ENCODE results near the gene ZSWIM3. TPM values are rescaled to one million over a fixed set of nuclear protein-coding genes. Genes with fewer than 3 reads are reported as not detected.

Gene ZSWIM3
- total and polyA plus RNA-seq, 2 of the 13 experiments (the other 11 are each of a cell fraction or from before 2014, with no cell fraction given): 5.2 to 5.8 TPM

GRCh38 chr20:45857114-45857881 is at the start of gene ZSWIM3, which contains the start of gene ACOT8 (continued):
- TF ChIP-seq ZNF431 (CRISPR knock-in tag; IDR thresholded peaks at IDR 0.05; ENCODE audit: borderline replicate concordance, low read depth) (peak; percentile 17; the same call in 1 of the 2 replicates), TERF1 (CRISPR knock-in tag; IDR thresholded peaks at IDR 0.05) (no peak), CBX1 (IDR thresholded peaks at IDR 0.05; ENCODE audit: low read depth) (peak; percentile 23), ZNF609 (CRISPR knock-in tag; IDR thresholded peaks at IDR 0.05; ENCODE audit: borderline replicate concordance) (peak; percentile 15; the same call in 1 of the 2 replicates), MXD3 (CRISPR knock-in tag; IDR thresholded peaks at IDR 0.05) (peak; percentile 95), GTF2F1 (IDR thresholded peaks at IDR 0.05; ENCODE audit: low read length) (peak; percentile 15; the same call in 1 of the 2 replicates), POLR2A (IDR thresholded peaks at IDR 0.05; ENCODE audit: insufficient read depth in 1 of 2, low read depth in 2 of 2, low read length in 2 of 2) (peak; percentile 84 to 97), ZBTB25 (CRISPR knock-in tag; IDR thresholded peaks at IDR 0.05) (peak; percentile 83; the same call in 1 of the 2 replicates), MBNL3 (CRISPR knock-in tag; conservative IDR thresholded peaks at IDR 0.05) (no peak), NCOR1 (IDR thresholded peaks at IDR 0.05; ENCODE audit: borderline replicate concordance, low read length) (peak; percentile 70; the same call in 1 of the 2 replicates), KLF6 (CRISPR knock-in tag; IDR thresholded peaks at IDR 0.05) (peak; percentile 85), ZGPAT (CRISPR knock-in tag; IDR thresholded peaks at IDR 0.05) (peak; percentile 92), BORCS8-MEF2B (CRISPR knock-in tag; IDR thresholded peaks at IDR 0.05) (peak; percentile 80), ZFP90 (CRISPR knock-in tag; IDR thresholded peaks at IDR 0.05; ENCODE audit: borderline replicate concordance) (no peak; the same call in 1 of the 2 replicates), ATF3 (CRISPR knock-in tag; IDR thresholded peaks at IDR 0.05) (no peak; the same call in 1 of the 2 replicates), DNMT1 (CRISPR knock-in tag; IDR thresholded peaks at IDR 0.05) (peak; percentile 91), MYNN (CRISPR knock-in tag; IDR thresholded peaks at IDR 0.05; ENCODE audit: low read depth) (peak; percentile 85; the same call in 1 of the 2 replicates), ETS1 (CRISPR knock-in tag; IDR thresholded peaks at IDR 0.05) (no peak; the same call in 1 of the 2 replicates)

Data from HepG2 (cell line).